GM23338 (cell line): ENCODE measurements around the gene ZBTB7C.

Source experiments
- CTCF ChIP-seq, 2 experiments: fragments of 200-600 bp in 1 of 2; sonication (generic) in 1 of 2; conservative IDR thresholded peaks; 2 replicates each; pipeline versions ENCODE4 v1.5.1 to v1.6.1; 2016 to 2017; ENCODE audit warnings: antibody characterized with exemption in 2 of 2, low read depth in 2 of 2, mild to moderate bottlenecking in 2 of 2, moderate library complexity in 1 of 2
- EZH2 ChIP-seq: fragments of 200-600 bp; sonication (generic); IDR thresholded peaks from one replicate; pipeline ENCODE4 v1.8.0; 2017; ENCODE audit warnings: antibody characterized with exemption, mild to moderate bottlenecking, low read depth; ENCODE audit not compliant: unreplicated experiment

- no peak for TF ChIP-seq CTCF (conservative IDR thresholded peaks at IDR 0.05; ENCODE audit: low read depth in 2 of 2)
- no peak for TF ChIP-seq EZH2
These were observed 101.1 kb downstream of the ZBTB7C start for GRCh38 chr18:48308027-48308635.
